ENCODE data around the gene PCNT. TPM values are rescaled to one million over a fixed set of nuclear protein-coding genes. Genes with fewer than 3 reads are reported as not detected.
A peak's percentile ranks its signal among the peaks of the same experiment; 100 is the strongest.

The PCNT gene
- total RNA-seq, 1 experiment from 2014 or later: 38.4 TPM

GRCh38 chr21:46324390-46325072 lies 575 bp downstream of the PCNT start:
- intact Hi-C loops (cut with micrococcal nuclease; ENCODE audit: unreplicated experiment): loop anchor here (2.0 to 5.0 kb wide), 2 partner anchors 38 to 97 kb away; partner anchors contain the start of genes LSS and YBEY
- no peak for TF ChIP-seq CTCF (IDR thresholded peaks at IDR 0.05; ENCODE audit: insufficient read depth in 1 of 2, low read depth in 1 of 2, low read length in 1 of 2, severe bottlenecking in 1 of 2, unreplicated experiment in 1 of 2)
- CTCF ChIA-PET: interaction anchor here (0.6 to 1.3 kb wide), 6 partner anchors 18 to 351 kb away, joined by 3 to 10 read pairs (median 4); partner anchors contain the start of genes MCM3AP and YBEY
- POLR2A ChIA-PET: interaction anchor here (0.6 kb wide), 1 partner anchor 38 kb away, joined by 3 read pairs; the partner anchor contains the start of gene YBEY
- DNase-seq: peak; percentile 88 to 91
- peaks cover 11% of the 10 kb centered on the region for H3K4me1 ChIP-seq
- no peaks in the 10 kb centered on the region for H3K36me3 ChIP-seq (ENCODE audit: control insufficient read depth, insufficient read depth, low read length)
- Mint-ChIP-seq H3K9me3 (ENCODE audit: unreplicated experiment) (no peaks in the 10 kb centered on the region), H3K27ac (ENCODE audit: unreplicated experiment) (peak overlapping the region; percentile 91), H3K27me3 (ENCODE audit: insufficient read depth, unreplicated experiment) (no peaks in the 10 kb centered on the region), H3K4me1 (ENCODE audit: low read depth, unreplicated experiment) (peaks cover 15% of the 10 kb centered on the region), H3K4me3 (ENCODE audit: unreplicated experiment) (peak overlapping the region; percentile 77), H3K36me3 (ENCODE audit: insufficient read depth, unreplicated experiment) (peaks cover 59% of the 10 kb centered on the region)
- BruUV-seq (replicated peaks): no TSS peak
- H3K9me3 ChIP-seq: no peaks in the 10 kb centered on the region
- H3K4me3 ChIP-seq (ENCODE audit: low read depth, low read length): peak overlapping the region; percentile 81
- no peaks in the 10 kb centered on the region for H3K27me3 ChIP-seq (replicated peaks; ENCODE audit: control insufficient read depth, insufficient read depth, low read length)

GRCh38 chr21:46325073-46325912 lies 1.3 kb downstream of the PCNT start:
- TF ChIP-seq CTCF (IDR thresholded peaks at IDR 0.05; ENCODE audit: insufficient read depth in 1 of 2, low read depth in 1 of 2, low read length in 1 of 2, severe bottlenecking in 1 of 2, unreplicated experiment in 1 of 2): peak in 1 of 2 experiments; percentile 27
- Histone ChIP-seq H3K27me3 (replicated peaks; ENCODE audit: control insufficient read depth, insufficient read depth, low read length) (no peaks in the 10 kb centered on the region), H3K9me3 (no peaks in the 10 kb centered on the region), H3K36me3 (ENCODE audit: control insufficient read depth, insufficient read depth, low read length) (no peaks in the 10 kb centered on the region), H3K4me3 (ENCODE audit: low read depth, low read length) (peak overlapping the region; percentile 81), H3K4me1 (peaks cover 17% of the 10 kb centered on the region)
- peaks cover 15% of the 10 kb centered on the region for H3K4me1 Mint-ChIP-seq (ENCODE audit: low read depth, unreplicated experiment)
- H3K27me3 Mint-ChIP-seq (ENCODE audit: insufficient read depth, unreplicated experiment): no peaks in the 10 kb centered on the region
- H3K27ac Mint-ChIP-seq (ENCODE audit: unreplicated experiment): peak overlapping the region; percentile 58
- POLR2A ChIA-PET: interaction anchor here (0.6 kb wide), 2 partner anchors 39 to 132 kb away, joined by 3 read pairs; partner anchors contain the start of gene YBEY
- peak; percentile 66 to 73 for DNase-seq
- H3K9me3 Mint-ChIP-seq (ENCODE audit: unreplicated experiment): no peaks in the 10 kb centered on the region
- intact Hi-C loops (cut with micrococcal nuclease; ENCODE audit: unreplicated experiment): loop anchor here (2.0 kb wide), 1 partner anchor 38 kb away; the partner anchor contains the start of gene YBEY
- BruUV-seq (replicated peaks): TSS peak; percentile 13
- CTCF ChIA-PET: interaction anchor here (0.6 to 1.3 kb wide), 7 partner anchors 17 to 352 kb away, joined by 3 to 10 read pairs (median 5); partner anchors contain the start of genes MCM3AP and YBEY
- peak overlapping the region; percentile 77 for H3K4me3 Mint-ChIP-seq (ENCODE audit: unreplicated experiment)
- H3K36me3 Mint-ChIP-seq (ENCODE audit: insufficient read depth, unreplicated experiment): peaks cover 59% of the 10 kb centered on the region

GRCh38 chr21:46326110-46326703 lies 2.3 kb downstream of the PCNT start:
- H3K9me3 ChIP-seq: no peaks in the 10 kb centered on the region
- peaks cover 66% of the 10 kb centered on the region for H3K36me3 Mint-ChIP-seq (ENCODE audit: insufficient read depth, unreplicated experiment)
- intact Hi-C loops (cut with micrococcal nuclease; ENCODE audit: unreplicated experiment): no loop called here
- peaks cover 17% of the 10 kb centered on the region for H3K4me1 ChIP-seq
- H3K4me3 Mint-ChIP-seq (ENCODE audit: unreplicated experiment): peak overlapping the region; percentile 77
- peak; percentile 13 to 18 for TF ChIP-seq CTCF (IDR thresholded peaks at IDR 0.05; ENCODE audit: insufficient read depth in 1 of 2, low read depth in 1 of 2, low read length in 1 of 2, severe bottlenecking in 1 of 2, unreplicated experiment in 1 of 2)
- ChIA-PET POLR2A (no interaction called here), CTCF (interaction anchor here (1.2 to 1.3 kb wide), 2 partner anchors 41 to 183 kb away, joined by 8 read pairs; partner anchors contain the start of genes MCM3AP and YBEY)
- H3K27ac Mint-ChIP-seq (ENCODE audit: unreplicated experiment): peak overlapping the region; percentile 49
- H3K27me3 ChIP-seq (replicated peaks; ENCODE audit: control insufficient read depth, insufficient read depth, low read length): no peaks in the 10 kb centered on the region
- peaks cover 15% of the 10 kb centered on the region for H3K4me1 Mint-ChIP-seq (ENCODE audit: low read depth, unreplicated experiment)
- DNase-seq: peak in 1 of 2 experiments; percentile 36
- H3K36me3 ChIP-seq (ENCODE audit: control insufficient read depth, insufficient read depth, low read length): no peaks in the 10 kb centered on the region
- no peak overlapping the region for H3K4me3 ChIP-seq (ENCODE audit: low read depth, low read length)
- H3K27me3 Mint-ChIP-seq (ENCODE audit: insufficient read depth, unreplicated experiment): no peaks in the 10 kb centered on the region
- BruUV-seq (replicated peaks): no TSS peak
- no peaks in the 10 kb centered on the region for H3K9me3 Mint-ChIP-seq (ENCODE audit: unreplicated experiment)
